PFSK-1 (cell line): ENCODE data around the gene SEC31B.

Experiments used
- FOXP2 ChIP-seq: optimal IDR thresholded peaks from 2 replicates; pipeline ENCODE3; 2011; ENCODE audit warnings: borderline replicate concordance, control low read depth, inconsistent platforms; ENCODE audit not compliant: insufficient read depth; ENCODE audit errors: extremely low read length, extremely low read depth
- POLR2AphosphoS5 ChIP-seq: IDR thresholded peaks from 2 replicates; pipeline ENCODE4 v1.6.1; 2012; ENCODE audit warnings: low read depth, mild to moderate bottlenecking, control low read depth, low read length, moderate library complexity
- SIN3A ChIP-seq: IDR thresholded peaks from 2 replicates; pipeline ENCODE4 v1.6.1; 2012; ENCODE audit warnings: mild to moderate bottlenecking, low read length, moderate library complexity, borderline replicate concordance; ENCODE audit not compliant: insufficient read depth
- TAF1 ChIP-seq: IDR thresholded peaks from 2 replicates; pipeline ENCODE4 v1.6.1; 2012; ENCODE audit warnings: low read length, control low read depth, borderline replicate concordance; ENCODE audit not compliant: insufficient read depth
- TF ChIP-seq, protein P1 (sequence below), 2 experiments: IDR thresholded peaks; 2 replicates each; pipeline versions ENCODE4 v1.6.1 to v1.8.0; 2011 to 2012; ENCODE audit warnings: low read depth in 2 of 2, low read length in 2 of 2, control low read depth in 1 of 2, inconsistent platforms in 1 of 2, mild to moderate bottlenecking in 1 of 2, moderate library complexity in 1 of 2; ENCODE audit not compliant: insufficient read depth in 1 of 2

Gene SEC31B

DNA sequence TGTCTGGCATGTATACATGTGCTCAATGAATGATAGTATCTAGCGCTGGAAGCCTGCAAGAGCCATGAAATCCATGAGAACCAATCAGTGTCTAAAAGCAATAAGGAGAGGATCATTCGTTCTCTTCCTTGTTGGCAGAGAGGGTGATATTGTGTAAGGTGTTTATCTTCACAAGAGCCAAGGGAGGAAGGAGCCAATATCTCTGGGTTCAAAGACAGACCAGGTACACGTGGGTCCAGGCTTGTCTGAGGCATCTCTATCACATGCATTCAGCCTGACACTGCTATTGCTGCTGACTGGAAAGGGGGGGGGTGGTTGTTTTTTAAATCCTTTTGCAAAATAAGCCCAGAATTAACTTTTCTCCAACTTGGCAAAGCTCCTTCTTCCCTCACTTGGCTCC lies 4.0 kb downstream of the SEC31B start:
- TF ChIP-seq, protein P1, sequence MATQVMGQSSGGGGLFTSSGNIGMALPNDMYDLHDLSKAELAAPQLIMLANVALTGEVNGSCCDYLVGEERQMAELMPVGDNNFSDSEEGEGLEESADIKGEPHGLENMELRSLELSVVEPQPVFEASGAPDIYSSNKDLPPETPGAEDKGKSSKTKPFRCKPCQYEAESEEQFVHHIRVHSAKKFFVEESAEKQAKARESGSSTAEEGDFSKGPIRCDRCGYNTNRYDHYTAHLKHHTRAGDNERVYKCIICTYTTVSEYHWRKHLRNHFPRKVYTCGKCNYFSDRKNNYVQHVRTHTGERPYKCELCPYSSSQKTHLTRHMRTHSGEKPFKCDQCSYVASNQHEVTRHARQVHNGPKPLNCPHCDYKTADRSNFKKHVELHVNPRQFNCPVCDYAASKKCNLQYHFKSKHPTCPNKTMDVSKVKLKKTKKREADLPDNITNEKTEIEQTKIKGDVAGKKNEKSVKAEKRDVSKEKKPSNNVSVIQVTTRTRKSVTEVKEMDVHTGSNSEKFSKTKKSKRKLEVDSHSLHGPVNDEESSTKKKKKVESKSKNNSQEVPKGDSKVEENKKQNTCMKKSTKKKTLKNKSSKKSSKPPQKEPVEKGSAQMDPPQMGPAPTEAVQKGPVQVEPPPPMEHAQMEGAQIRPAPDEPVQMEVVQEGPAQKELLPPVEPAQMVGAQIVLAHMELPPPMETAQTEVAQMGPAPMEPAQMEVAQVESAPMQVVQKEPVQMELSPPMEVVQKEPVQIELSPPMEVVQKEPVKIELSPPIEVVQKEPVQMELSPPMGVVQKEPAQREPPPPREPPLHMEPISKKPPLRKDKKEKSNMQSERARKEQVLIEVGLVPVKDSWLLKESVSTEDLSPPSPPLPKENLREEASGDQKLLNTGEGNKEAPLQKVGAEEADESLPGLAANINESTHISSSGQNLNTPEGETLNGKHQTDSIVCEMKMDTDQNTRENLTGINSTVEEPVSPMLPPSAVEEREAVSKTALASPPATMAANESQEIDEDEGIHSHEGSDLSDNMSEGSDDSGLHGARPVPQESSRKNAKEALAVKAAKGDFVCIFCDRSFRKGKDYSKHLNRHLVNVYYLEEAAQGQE (IDR thresholded peaks at IDR 0.05; ENCODE audit: insufficient read depth in 1 of 2, low read depth in 2 of 2, low read length in 2 of 2), result no peak
- TF ChIP-seq POLR2AphosphoS5 (no peak), FOXP2 (no peak)

DNA sequence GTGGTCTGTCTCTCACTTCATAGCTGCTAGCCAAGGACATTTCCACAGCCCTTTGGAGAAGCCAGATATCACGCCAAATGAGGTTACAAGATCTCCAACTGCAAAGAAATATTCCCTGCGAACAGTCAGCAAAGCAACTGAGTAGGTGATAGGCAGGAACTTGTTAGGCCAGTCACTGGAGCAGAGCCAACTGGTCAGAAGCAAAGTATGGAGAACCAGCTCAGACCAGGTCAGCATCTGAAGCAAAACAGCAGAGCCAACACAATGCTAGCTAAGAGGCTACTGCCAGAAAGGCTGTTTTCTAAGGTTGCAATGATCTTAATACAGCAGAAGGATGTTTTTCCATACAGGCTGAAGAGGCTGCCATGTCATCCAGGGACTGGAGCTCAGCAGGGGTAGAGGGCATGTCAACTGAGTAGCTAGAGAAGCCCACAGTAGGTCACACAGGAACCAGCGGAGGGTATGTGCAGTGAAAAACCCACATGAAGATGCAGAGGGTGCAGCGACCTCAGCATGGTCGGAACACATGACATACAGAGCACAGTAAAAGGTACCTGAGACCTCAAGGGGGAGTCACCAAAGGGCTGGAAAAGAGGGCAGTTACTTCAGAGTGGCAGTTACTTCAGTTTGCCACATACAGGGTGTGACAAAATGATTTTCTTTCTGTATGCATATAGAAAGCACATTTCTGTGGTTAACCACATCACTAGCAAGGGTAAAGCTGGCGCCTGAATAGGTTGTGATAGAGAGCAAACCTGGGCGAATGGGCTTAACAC lies 8.9 kb downstream of the SEC31B start:
- TF ChIP-seq FOXP2 (no peak), SIN3A (no peak), POLR2AphosphoS5 (no peak), TAF1 (no peak)
- TF ChIP-seq, protein P1 (IDR thresholded peaks at IDR 0.05; ENCODE audit: insufficient read depth in 1 of 2, low read depth in 2 of 2, low read length in 2 of 2), result no peak

DNA sequence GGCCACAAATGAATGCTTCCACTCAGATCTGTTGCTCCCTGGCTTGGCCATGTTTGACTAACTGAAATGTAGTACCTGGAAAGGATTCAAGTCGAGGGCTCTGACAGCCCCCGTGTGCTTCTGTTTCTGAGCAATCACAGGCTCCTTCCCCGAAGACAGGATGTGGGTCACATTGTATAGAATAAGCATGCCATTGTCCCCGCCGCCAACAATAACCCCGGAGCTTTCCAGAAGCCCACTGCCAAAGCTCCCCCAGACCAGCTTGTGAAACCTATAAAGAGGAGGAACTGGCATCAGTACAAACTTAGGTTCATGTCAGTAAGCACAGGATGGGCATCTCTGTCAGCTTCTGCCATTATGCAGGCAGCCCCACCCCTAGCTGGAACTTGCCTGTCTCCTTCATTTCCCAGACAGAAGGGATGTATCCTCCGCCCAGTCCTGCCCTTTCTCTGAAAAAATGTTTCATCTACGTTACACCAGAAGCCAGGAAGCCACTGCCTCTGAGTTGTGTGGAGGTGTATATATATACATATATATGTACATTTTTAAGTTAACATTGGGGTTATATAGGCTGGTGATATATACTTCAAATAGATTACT lies 10.3 kb downstream of the SEC31B start:
- TF ChIP-seq, protein P1 (IDR thresholded peaks at IDR 0.05; ENCODE audit: insufficient read depth in 1 of 2, low read depth in 2 of 2, low read length in 2 of 2), result no peak
- no peak for TF ChIP-seq FOXP2
- no peak for TF ChIP-seq SIN3A
- TF ChIP-seq POLR2AphosphoS5, result no peak
- no peak for TF ChIP-seq TAF1

DNA sequence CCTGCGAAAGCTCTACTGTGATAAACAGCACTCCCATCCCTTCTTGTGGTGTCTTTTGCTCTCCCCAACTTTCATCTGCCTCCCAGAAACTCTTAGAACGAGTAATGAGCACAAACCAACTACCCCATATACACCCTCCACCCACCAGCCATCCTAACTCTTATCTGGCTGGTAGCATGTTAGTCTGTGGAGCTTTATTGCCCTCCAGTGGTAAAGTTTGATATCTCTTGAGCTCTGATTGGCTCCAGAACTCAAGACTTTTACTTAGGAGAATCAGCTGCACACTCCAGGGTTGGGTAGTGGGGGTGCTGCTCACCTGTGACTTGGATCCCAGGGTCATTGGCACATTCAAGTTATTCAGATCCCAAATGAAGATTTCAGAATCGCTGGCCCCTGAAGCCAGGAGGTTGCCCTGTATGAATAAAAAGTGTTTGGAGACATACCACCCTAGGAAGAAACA lies 10.9 kb downstream of the SEC31B start:
- TF ChIP-seq FOXP2, result no peak
- TF ChIP-seq SIN3A, result no peak
- TF ChIP-seq, protein P1 (IDR thresholded peaks at IDR 0.05; ENCODE audit: insufficient read depth in 1 of 2, low read depth in 2 of 2, low read length in 2 of 2), result no peak
- no peak for TF ChIP-seq TAF1
- TF ChIP-seq POLR2AphosphoS5, result no peak
